Transverse colon (tissue), 4 donors: Measurements from ENCODE around the gene TJP2. TPM values are rescaled to one million over a fixed set of nuclear protein-coding genes. Genes with fewer than 3 reads are reported as not detected.

Source experiments
- DNase-seq: peaks from one replicate; pipeline ENCODE4 v3.0.0-alpha.2; 2019
- H3K27ac ChIP-seq, 4 donors: fragments of 200-600 bp; sonication (generic); 2 replicates each; pipeline ENCODE4 v1.5.1; 2016 to 2018; ENCODE audit warnings: inconsistent platforms in 4 of 4
- H3K27me3 ChIP-seq: fragments of 200-600 bp; sonication (generic); 2 replicates; pipeline ENCODE4 v1.5.1; 2017; ENCODE audit warnings: inconsistent platforms
- H3K36me3 ChIP-seq, 4 donors: fragments of 200-600 bp; sonication (generic); 2 replicates each; pipeline ENCODE4 v1.5.1; 2017 to 2019; ENCODE audit warnings: inconsistent platforms in 4 of 4
- H3K4me1 ChIP-seq, 4 donors: fragments of 200-600 bp; sonication (generic); 2 replicates each; pipeline ENCODE4 v1.5.1; 2017 to 2020; ENCODE audit warnings: inconsistent platforms in 4 of 4
- H3K4me3 ChIP-seq, 4 donors: fragments of 200-600 bp; sonication (generic); 1 replicate in 1 of 4; 2 replicates in 3 of 4; pipeline versions ENCODE4 v1.5.1 to v1.6.1; 2017 to 2019; ENCODE audit warnings: inconsistent platforms in 4 of 4
- H3K9me3 ChIP-seq, 2 donors: fragments of 200-600 bp; sonication (generic); 2 replicates each; pipeline ENCODE4 v1.5.1; 2017 to 2019; ENCODE audit warnings: inconsistent platforms in 2 of 2
- CTCF ChIP-seq, 5 experiments: fragments of 200-600 bp in 3 of 5; fragments of 450-650 bp in 2 of 5; sonication (generic) in 3 of 5; IDR thresholded peaks; 1 replicate in 2 of 5; 2 replicates in 3 of 5; pipeline ENCODE4 v1.5.1; 2016 to 2017; ENCODE audit warnings: antibody characterized with exemption in 5 of 5, inconsistent platforms in 3 of 5, mild to moderate bottlenecking in 2 of 5, moderate library complexity in 1 of 5
- EP300 ChIP-seq: sonication (generic); formaldehyde crosslinking; IDR thresholded peaks from one replicate; pipeline ENCODE4 v1.6.1; 2017; ENCODE audit warnings: antibody characterized with exemption, low read depth
- POLR2A ChIP-seq: fragments of 450-650 bp; IDR thresholded peaks from one replicate; pipeline ENCODE4 v1.6.1; 2016; ENCODE audit warnings: antibody characterized with exemption, mild to moderate bottlenecking, moderate library complexity
- POLR2AphosphoS5 ChIP-seq, 3 donors: sonication (generic); formaldehyde crosslinking; IDR thresholded peaks; one replicate each; pipeline ENCODE4 v1.6.1; 2016; ENCODE audit warnings: antibody characterized with exemption in 3 of 3
- WGBS, 2 donors: methylation state at CpG; one replicate each; pipeline ENCODE4 v1.1.5; 2018; ENCODE audit warnings: low coverage in 1 of 2; 5-methylcytosine and 5-hydroxymethylcytosine counted together
- in situ Hi-C, 4 donors: fragments of 200-750 bp; cut with MboI; loops; one replicate each; pipeline versions ENCODE4 v1.15.0 to v1.15.1; 2017; ENCODE audit warnings: low sequenced_read_pairs in 3 of 4, low pct_ligation_motif_present in 1 of 4, low pct_unique_long_range_greater_than_20kb in 1 of 4
- intact Hi-C: fragments of 100-400 bp; cut with DNase I; formaldehyde crosslinking; loops from one replicate; pipeline ENCODE4 v1.15.1; 2023; ENCODE audit warnings: low total_unique reads
- total RNA-seq, 4 donors: library from RNA; depleted of rRNA; stranded (reverse); fragments of >200 nt; gene quantifications; one replicate each; pipeline ENCODE4 v1.1.0, GENCODE V29; 2016

The TJP2 gene
- total RNA-seq, 4 donors from 2014 or later = 128 to 282 (median 202) TPM

DNA sequence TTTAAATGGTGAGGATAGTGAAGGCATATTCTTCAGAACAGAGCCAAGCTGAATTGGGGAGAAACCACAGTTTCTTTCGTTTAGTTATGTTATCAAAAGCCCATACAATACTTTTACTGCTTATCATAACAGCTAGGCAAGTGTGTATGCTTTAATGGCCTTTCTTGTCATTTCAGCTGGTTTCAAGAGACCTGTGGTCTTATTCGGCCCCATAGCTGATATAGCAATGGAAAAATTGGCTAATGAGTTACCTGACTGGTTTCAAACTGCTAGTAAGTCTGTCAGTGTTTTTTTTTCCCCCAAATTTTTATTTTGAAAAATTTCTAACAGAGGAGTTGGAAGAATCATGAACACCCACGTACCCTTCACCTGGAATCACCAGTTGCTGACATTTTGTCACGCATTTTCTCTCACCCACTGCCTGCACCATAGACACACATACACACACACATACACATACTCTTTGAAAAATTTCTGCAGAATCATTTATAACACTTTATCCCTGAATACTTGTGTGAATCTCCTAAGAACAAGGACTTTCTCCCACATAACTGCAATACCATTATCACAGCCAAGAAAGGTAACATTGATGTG lies 63.7 kb downstream of the TJP2 start:
- 88 to 100% methylated on average over 4 of the region's 4 CpGs for WGBS, 2 donors
- Histone ChIP-seq H3K9me3 (no peaks in the 10 kb centered on the region), H3K27ac (no peak overlapping the region), H3K36me3 (peaks cover 0 to 27% (median 13%) of the 10 kb centered on the region in 4 donors), H3K4me3 (no peak overlapping the region), H3K27me3 (no peaks in the 10 kb centered on the region), H3K4me1 (no peaks in the 10 kb centered on the region)
- DNase-seq = no peak
- intact Hi-C loops = no loop called here
- in situ Hi-C loops = no loop called here
- no peak for TF ChIP-seq POLR2A

- in situ Hi-C loops (no loop called here), intact Hi-C loops (no loop called here)
- Histone ChIP-seq H3K4me1 (no peaks in the 10 kb centered on the region), H3K4me3 (no peak overlapping the region), H3K9me3 (no peaks in the 10 kb centered on the region), H3K27ac (no peak overlapping the region), H3K27me3 (no peaks in the 10 kb centered on the region), H3K36me3 (peaks cover 0 to 30% (median 13%) of the 10 kb centered on the region in 4 donors)
- 80 to 81% methylated on average over 2 of the region's 2 CpGs for WGBS, 2 donors
- TF ChIP-seq CTCF (IDR thresholded peaks at IDR 0.05) (no peak), EP300 (no peak), POLR2A (no peak), POLR2AphosphoS5 (IDR thresholded peaks at IDR 0.05) (no peak)
- no peak for DNase-seq
These were observed 69.0 kb downstream of the TJP2 start for GRCh38 chr9:69243116-69243515.

GRCh38 chr9:69246629-69247028 lies 72.6 kb downstream of the TJP2 start:
- no peaks in the 10 kb centered on the region for H3K9me3 ChIP-seq
- intact Hi-C loops (no loop called here), in situ Hi-C loops (no loop called here)
- H3K4me3 ChIP-seq = no peak overlapping the region
- DNase-seq = no peak
- H3K27me3 ChIP-seq = no peaks in the 10 kb centered on the region
- no peak overlapping the region for H3K27ac ChIP-seq
- H3K4me1 ChIP-seq = no peaks in the 10 kb centered on the region
- no peak for TF ChIP-seq POLR2AphosphoS5 (IDR thresholded peaks at IDR 0.05)
- TF ChIP-seq CTCF (IDR thresholded peaks at IDR 0.05) = no peak
- no peak for TF ChIP-seq POLR2A
- no peak for TF ChIP-seq EP300
- peaks cover 0 to 36% (median 10%) of the 10 kb centered on the region in 4 donors for H3K36me3 ChIP-seq
- WGBS, 2 donors = 92 to 100% methylated on average over 1 to 2 of the region's 2 CpGs

- TF ChIP-seq POLR2AphosphoS5 (IDR thresholded peaks at IDR 0.05) = no peak
- H3K4me3 ChIP-seq = no peak overlapping the region
- H3K27ac ChIP-seq = no peak overlapping the region
- H3K27me3 ChIP-seq = no peaks in the 10 kb centered on the region
- no peaks in the 10 kb centered on the region for H3K9me3 ChIP-seq
- H3K36me3 ChIP-seq = peaks cover 0 to 45% (median 14%) of the 10 kb centered on the region in 4 donors
- WGBS, 2 donors = 93 to 98% methylated on average over 7 to 22 of the region's 22 CpGs
- intact Hi-C loops = no loop called here
- H3K4me1 ChIP-seq = no peaks in the 10 kb centered on the region
- no peak for DNase-seq
- in situ Hi-C loops = no loop called here
These were observed 73.9 kb downstream of the TJP2 start for GRCh38 chr9:69248005-69248404.

- DNase-seq = no peak
- TF ChIP-seq POLR2AphosphoS5 (IDR thresholded peaks at IDR 0.05) (no peak), POLR2A (no peak), EP300 (no peak), CTCF (IDR thresholded peaks at IDR 0.05) (no peak)
- Histone ChIP-seq H3K27ac (no peak overlapping the region), H3K36me3 (peaks cover 0 to 45% (median 18%) of the 10 kb centered on the region in 4 donors), H3K9me3 (no peaks in the 10 kb centered on the region), H3K4me1 (no peaks in the 10 kb centered on the region), H3K4me3 (no peak overlapping the region), H3K27me3 (no peaks in the 10 kb centered on the region)
- intact Hi-C loops = no loop called here
- 77 to 94% methylated on average over 2 to 7 of the region's 7 CpGs for WGBS, 2 donors
- in situ Hi-C loops = no loop called here
These were observed 75.3 kb downstream of the TJP2 start for GRCh38 chr9:69249337-69249736.
